ENCODE results near the gene ONECUT3.

ONECUT3 gene

GRCh38 chr19:1718420-1719291 lies 34.6 kb upstream of the ONECUT3 start:
- Histone ChIP-seq H3K9ac (ENCODE audit: low read depth in 1 of 2, low read length in 2 of 2) (no peak overlapping the region), H3K9me3 (ENCODE audit: control insufficient read depth in 2 of 2, low read length in 2 of 2) (peaks cover 0 to 2% of the 10 kb centered on the region in 2 donors), H3K4me3 (ENCODE audit: low read length in 2 of 2) (no peak overlapping the region), H3K36me3 (ENCODE audit: control insufficient read depth in 2 of 2, insufficient read depth in 2 of 2, low read length in 2 of 2) (no peaks in the 10 kb centered on the region), H3K27ac (ENCODE audit: low read depth in 2 of 2, low read length in 2 of 2) (no peak overlapping the region), H3K4me1 (ENCODE audit: control insufficient read depth in 2 of 2, insufficient read depth in 2 of 2, low read length in 2 of 2) (no peaks in the 10 kb centered on the region), H3K27me3 (ENCODE audit: control insufficient read depth in 2 of 2, insufficient read depth in 2 of 2, low read length in 2 of 2) (peaks cover 9 to 26% of the 10 kb centered on the region in 2 donors)

- peaks cover 9 to 26% of the 10 kb centered on the region in 2 donors for H3K27me3 ChIP-seq (ENCODE audit: control insufficient read depth in 2 of 2, insufficient read depth in 2 of 2, low read length in 2 of 2)
- no peak overlapping the region for H3K27ac ChIP-seq (ENCODE audit: low read depth in 2 of 2, low read length in 2 of 2)
- no peaks in the 10 kb centered on the region for H3K36me3 ChIP-seq (ENCODE audit: control insufficient read depth in 2 of 2, insufficient read depth in 2 of 2, low read length in 2 of 2)
- H3K9ac ChIP-seq (ENCODE audit: low read depth in 1 of 2, low read length in 2 of 2): no peak overlapping the region
- no peak overlapping the region for H3K4me3 ChIP-seq (ENCODE audit: low read length in 2 of 2)
- H3K9me3 ChIP-seq (ENCODE audit: control insufficient read depth in 2 of 2, low read length in 2 of 2): peaks cover 0 to 2% of the 10 kb centered on the region in 2 donors
- no peaks in the 10 kb centered on the region for H3K4me1 ChIP-seq (ENCODE audit: control insufficient read depth in 2 of 2, insufficient read depth in 2 of 2, low read length in 2 of 2)
Measured at GRCh38 chr19:1719519-1719918, 33.8 kb upstream of the ONECUT3 start.

- Histone ChIP-seq H3K4me1 (ENCODE audit: control insufficient read depth in 2 of 2, insufficient read depth in 2 of 2, low read length in 2 of 2) (no peaks in the 10 kb centered on the region), H3K36me3 (ENCODE audit: control insufficient read depth in 2 of 2, insufficient read depth in 2 of 2, low read length in 2 of 2) (no peaks in the 10 kb centered on the region), H3K4me3 (ENCODE audit: low read length in 2 of 2) (no peak overlapping the region), H3K27me3 (ENCODE audit: control insufficient read depth in 2 of 2, insufficient read depth in 2 of 2, low read length in 2 of 2) (peaks cover 9 to 29% of the 10 kb centered on the region in 2 donors), H3K9me3 (ENCODE audit: control insufficient read depth in 2 of 2, low read length in 2 of 2) (peaks cover 0 to 2% of the 10 kb centered on the region in 2 donors), H3K27ac (ENCODE audit: low read depth in 2 of 2, low read length in 2 of 2) (no peak overlapping the region), H3K9ac (ENCODE audit: low read depth in 1 of 2, low read length in 2 of 2) (no peak overlapping the region)
Measured at GRCh38 chr19:1720237-1720636, 33.1 kb upstream of the ONECUT3 start.

GRCh38 chr19:1725100-1726064 lies 27.9 kb upstream of the ONECUT3 start:
- peaks cover 0 to 5% of the 10 kb centered on the region in 2 donors for H3K4me1 ChIP-seq (ENCODE audit: control insufficient read depth in 2 of 2, insufficient read depth in 2 of 2, low read length in 2 of 2)
- no peak overlapping the region for H3K9ac ChIP-seq (ENCODE audit: low read depth in 1 of 2, low read length in 2 of 2)
- H3K4me3 ChIP-seq (ENCODE audit: low read length in 2 of 2): peak overlapping the region in 1 of 2 donors; percentile 26
- peaks cover 16 to 24% of the 10 kb centered on the region in 2 donors for H3K27me3 ChIP-seq (ENCODE audit: control insufficient read depth in 2 of 2, insufficient read depth in 2 of 2, low read length in 2 of 2)
- no peaks in the 10 kb centered on the region for H3K9me3 ChIP-seq (ENCODE audit: control insufficient read depth in 2 of 2, low read length in 2 of 2)
- no peak overlapping the region for H3K27ac ChIP-seq (ENCODE audit: low read depth in 2 of 2, low read length in 2 of 2)
- no peaks in the 10 kb centered on the region for H3K36me3 ChIP-seq (ENCODE audit: control insufficient read depth in 2 of 2, insufficient read depth in 2 of 2, low read length in 2 of 2)

GRCh38 chr19:1728816-1729567 lies 24.3 kb upstream of the ONECUT3 start:
- H3K9ac ChIP-seq (ENCODE audit: low read depth in 1 of 2, low read length in 2 of 2): no peak overlapping the region
- H3K4me3 ChIP-seq (ENCODE audit: low read length in 2 of 2): no peak overlapping the region
- H3K27me3 ChIP-seq (ENCODE audit: control insufficient read depth in 2 of 2, insufficient read depth in 2 of 2, low read length in 2 of 2): peaks cover 19 to 27% of the 10 kb centered on the region in 2 donors
- H3K4me1 ChIP-seq (ENCODE audit: control insufficient read depth in 2 of 2, insufficient read depth in 2 of 2, low read length in 2 of 2): peaks cover 0 to 5% of the 10 kb centered on the region in 2 donors
- no peaks in the 10 kb centered on the region for H3K9me3 ChIP-seq (ENCODE audit: control insufficient read depth in 2 of 2, low read length in 2 of 2)
- no peak overlapping the region for H3K27ac ChIP-seq (ENCODE audit: low read depth in 2 of 2, low read length in 2 of 2)
- H3K36me3 ChIP-seq (ENCODE audit: control insufficient read depth in 2 of 2, insufficient read depth in 2 of 2, low read length in 2 of 2): no peaks in the 10 kb centered on the region

GRCh38 chr19:1729568-1729925 lies 23.8 kb upstream of the ONECUT3 start:
- Histone ChIP-seq H3K36me3 (ENCODE audit: control insufficient read depth in 2 of 2, insufficient read depth in 2 of 2, low read length in 2 of 2) (no peaks in the 10 kb centered on the region), H3K27me3 (ENCODE audit: control insufficient read depth in 2 of 2, insufficient read depth in 2 of 2, low read length in 2 of 2) (peaks cover 20 to 28% of the 10 kb centered on the region in 2 donors), H3K4me3 (ENCODE audit: low read length in 2 of 2) (no peak overlapping the region), H3K9me3 (ENCODE audit: control insufficient read depth in 2 of 2, low read length in 2 of 2) (no peaks in the 10 kb centered on the region), H3K27ac (ENCODE audit: low read depth in 2 of 2, low read length in 2 of 2) (no peak overlapping the region), H3K9ac (ENCODE audit: low read depth in 1 of 2, low read length in 2 of 2) (no peak overlapping the region), H3K4me1 (ENCODE audit: control insufficient read depth in 2 of 2, insufficient read depth in 2 of 2, low read length in 2 of 2) (peaks cover 0 to 5% of the 10 kb centered on the region in 2 donors)

GRCh38 chr19:1730157-1730556 lies 23.1 kb upstream of the ONECUT3 start:
- no peak overlapping the region for H3K4me3 ChIP-seq (ENCODE audit: low read length in 2 of 2)
- H3K27me3 ChIP-seq (ENCODE audit: control insufficient read depth in 2 of 2, insufficient read depth in 2 of 2, low read length in 2 of 2): peaks cover 23 to 28% of the 10 kb centered on the region in 2 donors
- H3K36me3 ChIP-seq (ENCODE audit: control insufficient read depth in 2 of 2, insufficient read depth in 2 of 2, low read length in 2 of 2): no peaks in the 10 kb centered on the region
- no peaks in the 10 kb centered on the region for H3K9me3 ChIP-seq (ENCODE audit: control insufficient read depth in 2 of 2, low read length in 2 of 2)
- H3K4me1 ChIP-seq (ENCODE audit: control insufficient read depth in 2 of 2, insufficient read depth in 2 of 2, low read length in 2 of 2): peaks cover 0 to 5% of the 10 kb centered on the region in 2 donors
- no peak overlapping the region for H3K27ac ChIP-seq (ENCODE audit: low read depth in 2 of 2, low read length in 2 of 2)
- no peak overlapping the region for H3K9ac ChIP-seq (ENCODE audit: low read depth in 1 of 2, low read length in 2 of 2)

- H3K9me3 ChIP-seq (ENCODE audit: control insufficient read depth in 2 of 2, low read length in 2 of 2): no peaks in the 10 kb centered on the region
- no peak overlapping the region for H3K9ac ChIP-seq (ENCODE audit: low read depth in 1 of 2, low read length in 2 of 2)
- peaks cover 13 to 22% of the 10 kb centered on the region in 2 donors for H3K27me3 ChIP-seq (ENCODE audit: control insufficient read depth in 2 of 2, insufficient read depth in 2 of 2, low read length in 2 of 2)
- H3K27ac ChIP-seq (ENCODE audit: low read depth in 2 of 2, low read length in 2 of 2): no peak overlapping the region
- H3K36me3 ChIP-seq (ENCODE audit: control insufficient read depth in 2 of 2, insufficient read depth in 2 of 2, low read length in 2 of 2): no peaks in the 10 kb centered on the region
- H3K4me1 ChIP-seq (ENCODE audit: control insufficient read depth in 2 of 2, insufficient read depth in 2 of 2, low read length in 2 of 2): no peaks in the 10 kb centered on the region
- H3K4me3 ChIP-seq (ENCODE audit: low read length in 2 of 2): no peak overlapping the region
Measured at GRCh38 chr19:1734321-1734966, 18.9 kb upstream of the ONECUT3 start.

- Histone ChIP-seq H3K9me3 (ENCODE audit: control insufficient read depth in 2 of 2, low read length in 2 of 2) (peaks cover 0 to 2% of the 10 kb centered on the region in 2 donors), H3K4me3 (ENCODE audit: low read length in 2 of 2) (no peak overlapping the region), H3K27ac (ENCODE audit: low read depth in 2 of 2, low read length in 2 of 2) (no peak overlapping the region), H3K4me1 (ENCODE audit: control insufficient read depth in 2 of 2, insufficient read depth in 2 of 2, low read length in 2 of 2) (no peaks in the 10 kb centered on the region), H3K36me3 (ENCODE audit: control insufficient read depth in 2 of 2, insufficient read depth in 2 of 2, low read length in 2 of 2) (no peaks in the 10 kb centered on the region), H3K27me3 (ENCODE audit: control insufficient read depth in 2 of 2, insufficient read depth in 2 of 2, low read length in 2 of 2) (peaks cover 13 to 22% of the 10 kb centered on the region in 2 donors), H3K9ac (ENCODE audit: low read depth in 1 of 2, low read length in 2 of 2) (no peak overlapping the region)
Measured at GRCh38 chr19:1736280-1736679, 17.0 kb upstream of the ONECUT3 start.
